Astrocyte of the spinal cord (primary cell): ENCODE data around the gene AHSG.
A peak's percentile ranks its signal among the peaks of the same experiment; 100 is the strongest.

Source experiments
- DNase-seq: peaks from one replicate; pipeline ENCODE4 v3.0.0; 2011; ENCODE audit warnings: low read depth, low spot score
- H3K4me3 ChIP-seq: 2 replicates; pipeline ENCODE4 v1.5.1; 2011; ENCODE audit warnings: low read depth, mild to moderate bottlenecking, low read length, moderate library complexity
- in situ Hi-C: cut with HindIII; loops from 2 replicates; pipeline ENCODE4 v1.10.0; 2017; ENCODE audit warnings: low sequenced_read_pairs
- TF ChIP-seq, protein P1 (sequence below): IDR thresholded peaks from 2 replicates; pipeline ENCODE4 v1.5.1; 2012; ENCODE audit warnings: low read depth, mild to moderate bottlenecking, low read length, inconsistent platforms

The AHSG gene

DNA sequence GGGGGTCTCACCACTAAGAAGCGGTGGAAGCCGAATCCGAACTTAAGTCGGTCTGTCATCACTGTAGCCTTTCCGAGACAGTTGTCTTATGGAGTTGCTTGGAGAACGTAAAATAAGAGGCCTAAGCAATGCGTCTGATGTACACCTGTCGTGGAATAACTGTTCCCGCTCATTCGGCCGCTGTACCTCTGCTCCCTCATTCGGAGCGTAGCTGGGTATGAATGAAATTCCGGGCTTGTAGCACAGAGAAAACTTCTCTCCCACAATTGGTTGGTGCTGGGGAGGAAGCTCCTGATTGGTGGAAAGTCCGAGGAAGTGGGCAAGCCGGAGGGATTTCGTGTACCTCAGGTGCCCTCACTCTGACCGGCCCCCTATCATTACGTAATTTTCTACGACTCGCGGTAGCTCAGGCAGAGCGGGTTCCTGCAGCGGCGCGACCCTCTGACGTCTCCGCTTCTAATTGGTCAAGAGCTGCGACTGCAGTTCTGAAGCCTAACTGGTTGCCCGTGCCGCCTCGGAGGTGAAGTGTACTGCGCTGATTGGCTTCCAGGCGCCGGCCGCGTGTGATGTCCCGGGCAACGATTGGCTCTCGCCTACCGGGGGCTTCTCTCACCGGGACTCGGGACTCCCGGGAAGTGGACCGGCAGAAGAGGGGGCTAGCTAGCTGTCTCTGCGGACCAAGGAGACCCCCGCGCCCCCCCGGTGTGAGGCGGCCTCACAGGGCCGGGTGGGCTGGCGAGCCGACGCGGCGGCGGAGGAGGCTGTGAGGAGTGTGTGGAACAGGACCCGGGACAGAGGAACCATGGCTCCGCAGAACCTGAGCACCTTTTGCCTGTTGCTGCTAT lies 42.5 kb upstream of the AHSG start, which contains the start of gene DNAJB11:
Gene DNAJB11 (plus strand): TSS at position 625 of the 845 bp plus-strand sequence. CDS start 178 bp downstream, at position 803.
- DNase-seq: peak; percentile 100
- H3K4me3 ChIP-seq: peak within 1 kb of the TSS; percentile 82
- TF ChIP-seq, protein P1, sequence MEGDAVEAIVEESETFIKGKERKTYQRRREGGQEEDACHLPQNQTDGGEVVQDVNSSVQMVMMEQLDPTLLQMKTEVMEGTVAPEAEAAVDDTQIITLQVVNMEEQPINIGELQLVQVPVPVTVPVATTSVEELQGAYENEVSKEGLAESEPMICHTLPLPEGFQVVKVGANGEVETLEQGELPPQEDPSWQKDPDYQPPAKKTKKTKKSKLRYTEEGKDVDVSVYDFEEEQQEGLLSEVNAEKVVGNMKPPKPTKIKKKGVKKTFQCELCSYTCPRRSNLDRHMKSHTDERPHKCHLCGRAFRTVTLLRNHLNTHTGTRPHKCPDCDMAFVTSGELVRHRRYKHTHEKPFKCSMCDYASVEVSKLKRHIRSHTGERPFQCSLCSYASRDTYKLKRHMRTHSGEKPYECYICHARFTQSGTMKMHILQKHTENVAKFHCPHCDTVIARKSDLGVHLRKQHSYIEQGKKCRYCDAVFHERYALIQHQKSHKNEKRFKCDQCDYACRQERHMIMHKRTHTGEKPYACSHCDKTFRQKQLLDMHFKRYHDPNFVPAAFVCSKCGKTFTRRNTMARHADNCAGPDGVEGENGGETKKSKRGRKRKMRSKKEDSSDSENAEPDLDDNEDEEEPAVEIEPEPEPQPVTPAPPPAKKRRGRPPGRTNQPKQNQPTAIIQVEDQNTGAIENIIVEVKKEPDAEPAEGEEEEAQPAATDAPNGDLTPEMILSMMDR: no peak
- in situ Hi-C loops: no loop called here

DNA sequence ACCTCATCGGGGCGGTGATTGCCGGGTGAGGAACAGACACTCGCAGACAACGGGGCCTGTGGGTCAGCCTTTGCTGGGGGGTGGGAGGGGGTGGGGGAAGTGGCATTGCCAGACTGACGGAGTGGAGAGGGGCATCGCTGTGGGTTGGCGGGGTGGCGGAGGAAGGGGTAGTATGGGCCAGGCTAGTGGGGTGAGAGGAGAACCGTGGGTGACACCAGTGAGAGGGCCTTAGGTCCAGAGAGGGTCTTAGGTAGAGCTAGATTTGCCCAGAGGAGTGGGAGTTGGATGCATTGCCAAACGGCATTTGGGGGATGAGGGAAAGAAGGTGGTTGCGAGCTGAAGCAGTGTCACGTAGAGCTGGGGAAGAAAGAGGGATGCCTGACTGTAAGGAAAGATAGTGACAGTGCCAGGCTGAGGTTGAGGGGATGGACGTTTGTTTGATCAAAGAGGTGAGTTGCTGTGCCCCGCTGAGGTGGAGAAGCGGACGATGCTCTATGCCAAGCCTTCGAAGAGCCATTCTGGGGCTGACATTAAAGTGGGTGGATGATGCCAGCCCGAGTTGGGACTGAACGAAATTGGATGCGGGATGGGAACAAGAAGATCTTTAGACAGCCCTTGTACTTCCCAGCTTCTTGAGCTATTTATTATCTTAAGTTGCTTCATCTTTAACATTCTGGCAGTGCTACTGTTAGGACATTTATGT lies 41.8 kb upstream of the AHSG start:
- peak overlapping the region; percentile 82 for H3K4me3 ChIP-seq
- no peak for DNase-seq
- TF ChIP-seq, protein P1: no peak
- in situ Hi-C loops: no loop called here

DNA sequence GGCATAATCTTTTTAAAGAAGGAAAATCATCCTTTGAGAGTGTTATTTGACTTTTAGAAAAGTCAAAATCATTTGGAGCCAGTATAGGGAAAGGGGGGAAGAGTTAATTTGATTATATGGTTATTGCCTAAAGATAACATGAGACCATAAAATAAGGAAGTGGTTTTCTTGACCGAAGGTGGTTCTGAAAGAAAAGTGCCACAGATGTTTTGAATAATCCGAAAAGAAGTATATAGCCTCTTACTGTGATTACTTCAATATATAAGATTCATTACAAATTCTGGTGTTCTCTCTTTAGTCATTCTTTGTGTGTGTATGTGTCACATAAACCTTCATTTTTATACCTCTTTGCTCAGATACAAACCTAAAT lies 41.2 kb upstream of the AHSG start:
- peak overlapping the region; percentile 82 for H3K4me3 ChIP-seq
- in situ Hi-C loops: no loop called here
- DNase-seq: no peak
- TF ChIP-seq, protein P1: no peak

DNA sequence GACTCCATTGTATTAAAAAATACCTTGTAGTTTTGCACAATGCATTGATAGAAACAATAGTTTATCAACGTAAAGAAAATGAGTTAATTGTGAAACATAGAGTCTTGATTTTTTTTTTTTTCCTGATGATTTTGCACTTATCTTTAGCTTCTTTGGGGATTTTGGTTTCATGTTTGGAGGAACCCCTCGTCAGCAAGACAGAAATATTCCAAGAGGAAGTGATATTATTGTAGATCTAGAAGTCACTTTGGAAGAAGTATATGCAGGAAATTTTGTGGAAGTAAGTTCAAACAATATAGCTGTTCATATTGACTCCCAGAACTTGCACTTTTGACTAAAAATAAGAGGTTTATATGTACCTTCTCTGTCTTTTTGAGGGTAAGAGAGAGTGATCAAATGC lies 35.3 kb upstream of the AHSG start:
- DNase-seq: no peak
- in situ Hi-C loops: no loop called here
- TF ChIP-seq, protein P1: no peak
- H3K4me3 ChIP-seq: no peak overlapping the region

GRCh38 chr3:186580785-186581184 lies 32.1 kb upstream of the AHSG start:
- TF ChIP-seq, protein P1: no peak
- DNase-seq: no peak
- H3K4me3 ChIP-seq: no peak overlapping the region
- in situ Hi-C loops: no loop called here

DNA sequence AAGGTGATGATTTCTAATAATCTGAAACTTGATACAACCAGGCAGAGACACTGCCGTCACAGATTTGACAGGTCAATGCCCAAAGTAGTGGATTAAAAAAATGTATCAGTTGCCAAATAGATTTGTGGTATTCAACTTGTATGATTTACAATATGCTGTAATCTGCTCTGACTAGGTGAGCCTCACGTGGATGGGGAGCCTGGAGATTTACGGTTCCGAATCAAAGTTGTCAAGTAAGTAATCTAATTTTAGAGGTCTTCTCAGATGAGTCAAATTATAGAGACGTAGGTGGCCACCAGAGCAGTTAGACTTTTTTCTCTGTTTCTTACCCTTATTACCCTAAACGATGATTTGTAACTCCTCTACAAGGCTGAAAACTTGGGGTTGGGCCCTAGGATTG lies 30.3 kb upstream of the AHSG start:
- in situ Hi-C loops: no loop called here
- no peak overlapping the region for H3K4me3 ChIP-seq
- TF ChIP-seq, protein P1: no peak
- DNase-seq: no peak
